Panc1 (cell line): ENCODE measurements around the gene TTLL5. TPM values are rescaled to one million over a fixed set of nuclear protein-coding genes. Genes with fewer than 3 reads are reported as not detected.

Source experiments
- ATAC-seq: fragments of 200-7000 bp; cut with Tn5 transposase; 2 replicates; pipeline ENCODE4 v1.9.1; 2020; ENCODE audit warnings: mild to moderate bottlenecking, moderate library complexity
- BruUV-seq: library from RNA; stranded (reverse); fragments of 400-500 nt; replicated peaks from 2 replicates; lab custom pipeline; 2021; lab: Mats Ljungman, UMichigan
- CTCF ChIA-PET: fragments of 300-600 bp; sonication (Branson Sonifier 250); formaldehyde crosslinking; loops from one replicate; lab custom pipeline; 2022; ENCODE audit warnings: antibody characterized with exemption; lab: Charles Lee
- POLR2A ChIA-PET: fragments of 300-600 bp; sonication (Branson Sonifier 250); formaldehyde crosslinking; loops from one replicate; lab custom pipeline; 2022; ENCODE audit warnings: antibody characterized with exemption; lab: Charles Lee
- DNase-seq: peaks from one replicate; pipeline ENCODE4 v3.0.0-alpha.2; 2010; ENCODE audit warnings: low read depth, low spot score
- H3K27ac ChIP-seq: 2 replicates; pipeline ENCODE4 v1.5.1; 2011; ENCODE audit warnings: mild to moderate bottlenecking, low read length, inconsistent platforms
- H3K27me3 ChIP-seq: fragments of 200-500 bp; sonication (Bioruptor generic); 2 replicates; pipeline ENCODE4 v1.6.0; 2014; ENCODE audit warnings: low read length, inconsistent platforms; ENCODE audit not compliant: control insufficient read depth, insufficient read depth
- H3K36me3 ChIP-seq: fragments of 200-500 bp; sonication (Bioruptor generic); 2 replicates; pipeline ENCODE4 v1.5.1; 2014; ENCODE audit warnings: inconsistent platforms, mild to moderate bottlenecking, low read length, moderate library complexity; ENCODE audit not compliant: control insufficient read depth, insufficient read depth
- H3K4me1 ChIP-seq: 2 replicates; pipeline ENCODE4 v1.5.1; 2011; ENCODE audit warnings: inconsistent platforms, mild to moderate bottlenecking, low read length, moderate library complexity; ENCODE audit not compliant: control insufficient read depth, insufficient read depth
- H3K4me3 ChIP-seq, 2 experiments: 2 replicates each; pipeline ENCODE4 v1.5.1; 2011 to 2012; ENCODE audit warnings: low read depth in 2 of 2, low read length in 2 of 2, mild to moderate bottlenecking in 2 of 2, inconsistent platforms in 1 of 2, moderate library complexity in 1 of 2
- H3K9me3 ChIP-seq: fragments of 200-500 bp; sonication (Bioruptor generic); 2 replicates; pipeline ENCODE4 v1.5.1; 2014; ENCODE audit warnings: low read depth, mild to moderate bottlenecking, inconsistent platforms, low read length, moderate library complexity; ENCODE audit not compliant: control insufficient read depth, insufficient read depth
- CTCF ChIP-seq: fragments of 450-650 bp; IDR thresholded peaks from 2 replicates; pipeline ENCODE4 v1.5.1; 2017; ENCODE audit warnings: mild to moderate bottlenecking
- POLR2AphosphoS5 ChIP-seq: IDR thresholded peaks from 2 replicates; pipeline ENCODE4 v1.6.1; 2012; ENCODE audit warnings: mild to moderate bottlenecking, low read depth, low read length, moderate library complexity
- SIN3A ChIP-seq: IDR thresholded peaks from 2 replicates; pipeline ENCODE4 v1.6.1; 2012; ENCODE audit warnings: low read depth, mild to moderate bottlenecking, low read length, moderate library complexity, borderline replicate concordance; ENCODE audit not compliant: insufficient read depth
- TCF7L2 ChIP-seq: IDR thresholded peaks from 2 replicates; pipeline ENCODE4 v1.6.1; 2011; ENCODE audit warnings: mild to moderate bottlenecking, low read depth, low read length, inconsistent platforms
- in situ Hi-C: cut with HindIII; loops from 2 replicates; pipeline ENCODE4 v1.10.0; 2016; ENCODE audit warnings: low sequenced_read_pairs, low pct_unique_long_range_greater_than_20kb
- intact Hi-C: fragments of 100-400 bp; cut with micrococcal nuclease; formaldehyde crosslinking; loops from one replicate; pipeline ENCODE4 v1.10.0; 2022; ENCODE audit not compliant: unreplicated experiment
- total RNA-seq: library from RNA; stranded (reverse); gene quantifications from one replicate; pipeline ENCODE4 v1.2.1, GENCODE V29; 2021; ENCODE audit not compliant: unreplicated experiment
- TF ChIP-seq, protein P1 (sequence below), 2 experiments: IDR thresholded peaks; 2 replicates each; pipeline ENCODE4 v1.6.1; 2011 to 2012; ENCODE audit warnings: low read depth in 2 of 2, control low read depth in 1 of 2, low read length in 1 of 2, mild to moderate bottlenecking in 1 of 2, moderate library complexity in 1 of 2; ENCODE audit not compliant: insufficient read depth in 1 of 2

The TTLL5 gene
- total RNA-seq, 1 experiment from 2014 or later, result 23.5 TPM

DNA sequence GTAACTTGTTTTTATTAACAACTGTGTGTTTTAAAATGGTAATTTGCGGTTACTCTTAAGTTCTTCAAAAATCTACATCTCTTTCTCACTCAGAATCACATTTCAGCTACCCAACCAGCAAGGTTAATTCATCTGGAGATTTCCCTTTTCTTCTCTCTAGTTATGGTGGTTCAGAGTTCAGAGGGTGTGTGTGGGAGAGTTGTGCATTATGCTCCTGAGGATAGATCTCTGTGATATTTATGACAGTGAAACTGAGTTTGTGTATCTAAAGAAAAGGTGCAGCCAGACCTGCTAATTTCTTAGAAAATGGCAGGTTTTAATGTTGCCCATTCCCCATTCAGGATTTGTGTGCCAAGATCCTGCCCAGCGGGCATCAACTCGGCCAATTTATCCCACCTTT, 73.8 kb downstream of the TTLL5 start:
- no TSS peak for BruUV-seq
- ChIA-PET CTCF (no interaction called here), POLR2A (no interaction called here)

GRCh38 chr14:75736845-75737485, 75.9 kb downstream of the TTLL5 start:
- ChIA-PET CTCF (interaction anchor here (0.7 kb wide), 1 partner anchor 135 kb away, joined by 4 read pairs; no protein-coding TSS in a partner anchor), POLR2A (interaction anchor here (0.6 kb wide), 1 partner anchor 165 kb away, joined by 3 read pairs; no protein-coding TSS in a partner anchor)
- Histone ChIP-seq H3K4me1 (no peaks in the 10 kb centered on the region), H3K36me3 (no peaks in the 10 kb centered on the region), H3K27ac (no peak overlapping the region), H3K9me3 (no peaks in the 10 kb centered on the region), H3K4me3 (no peak overlapping the region), H3K27me3 (no peaks in the 10 kb centered on the region)
- TF ChIP-seq, protein P1, sequence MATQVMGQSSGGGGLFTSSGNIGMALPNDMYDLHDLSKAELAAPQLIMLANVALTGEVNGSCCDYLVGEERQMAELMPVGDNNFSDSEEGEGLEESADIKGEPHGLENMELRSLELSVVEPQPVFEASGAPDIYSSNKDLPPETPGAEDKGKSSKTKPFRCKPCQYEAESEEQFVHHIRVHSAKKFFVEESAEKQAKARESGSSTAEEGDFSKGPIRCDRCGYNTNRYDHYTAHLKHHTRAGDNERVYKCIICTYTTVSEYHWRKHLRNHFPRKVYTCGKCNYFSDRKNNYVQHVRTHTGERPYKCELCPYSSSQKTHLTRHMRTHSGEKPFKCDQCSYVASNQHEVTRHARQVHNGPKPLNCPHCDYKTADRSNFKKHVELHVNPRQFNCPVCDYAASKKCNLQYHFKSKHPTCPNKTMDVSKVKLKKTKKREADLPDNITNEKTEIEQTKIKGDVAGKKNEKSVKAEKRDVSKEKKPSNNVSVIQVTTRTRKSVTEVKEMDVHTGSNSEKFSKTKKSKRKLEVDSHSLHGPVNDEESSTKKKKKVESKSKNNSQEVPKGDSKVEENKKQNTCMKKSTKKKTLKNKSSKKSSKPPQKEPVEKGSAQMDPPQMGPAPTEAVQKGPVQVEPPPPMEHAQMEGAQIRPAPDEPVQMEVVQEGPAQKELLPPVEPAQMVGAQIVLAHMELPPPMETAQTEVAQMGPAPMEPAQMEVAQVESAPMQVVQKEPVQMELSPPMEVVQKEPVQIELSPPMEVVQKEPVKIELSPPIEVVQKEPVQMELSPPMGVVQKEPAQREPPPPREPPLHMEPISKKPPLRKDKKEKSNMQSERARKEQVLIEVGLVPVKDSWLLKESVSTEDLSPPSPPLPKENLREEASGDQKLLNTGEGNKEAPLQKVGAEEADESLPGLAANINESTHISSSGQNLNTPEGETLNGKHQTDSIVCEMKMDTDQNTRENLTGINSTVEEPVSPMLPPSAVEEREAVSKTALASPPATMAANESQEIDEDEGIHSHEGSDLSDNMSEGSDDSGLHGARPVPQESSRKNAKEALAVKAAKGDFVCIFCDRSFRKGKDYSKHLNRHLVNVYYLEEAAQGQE (IDR thresholded peaks at IDR 0.05; ENCODE audit: insufficient read depth in 1 of 2, low read depth in 2 of 2, low read length in 1 of 2), result no peak
- TF ChIP-seq CTCF (no peak), POLR2AphosphoS5 (no peak), SIN3A (no peak)
- BruUV-seq, result no TSS peak
- ATAC-seq (no peak), DNase-seq (no peak)
- in situ Hi-C loops, result no loop called here
- intact Hi-C loops, result no loop called here

More for the DNA sequence above, 73.8 kb downstream of the TTLL5 start:
- TF ChIP-seq TCF7L2 (no peak), SIN3A (no peak), POLR2AphosphoS5 (no peak), CTCF (no peak)
- TF ChIP-seq, protein P1 (IDR thresholded peaks at IDR 0.05; ENCODE audit: insufficient read depth in 1 of 2, low read depth in 2 of 2, low read length in 1 of 2), result no peak
- H3K36me3 ChIP-seq, result no peaks in the 10 kb centered on the region
- in situ Hi-C loops, result no loop called here
- no peaks in the 10 kb centered on the region for H3K27me3 ChIP-seq
- ATAC-seq, result no peak
- DNase-seq, result no peak
- no peak overlapping the region for H3K4me3 ChIP-seq
- no peaks in the 10 kb centered on the region for H3K4me1 ChIP-seq
- no peaks in the 10 kb centered on the region for H3K9me3 ChIP-seq
- H3K27ac ChIP-seq, result no peak overlapping the region
- intact Hi-C loops, result no loop called here
